Activated CD4-positive, alpha-beta T cell treated with anti-CD3 and anti-CD28 coated beads for 36 hours (primary cell): ENCODE results near the gene FANK1. TPM values are rescaled to one million over a fixed set of nuclear protein-coding genes. Genes with fewer than 3 reads are reported as not detected.
"Not testable (repeated sequence)": the region's sequence is repeated elsewhere in the genome, so short reads cannot be mapped to it uniquely, and the experiment has no call there.

ENCODE experiments used
- ATAC-seq: fragments of 200-7000 bp; cut with Tn5 transposase; one replicate; pipeline ENCODE4 v1.10.0; 2021; ENCODE audit warnings: mild to moderate bottlenecking, moderate library complexity
- CTCF ChIA-PET: fragments of 350-600 bp; sonication (Branson Sonifier 250); formaldehyde crosslinking; loops from one replicate; lab custom pipeline; 2021; ENCODE audit warnings: antibody characterized with exemption; lab: Charles Lee
- POLR2A ChIA-PET: fragments of 350-600 bp; sonication (Branson Sonifier 250); formaldehyde crosslinking; loops from one replicate; lab custom pipeline; 2021; ENCODE audit warnings: antibody characterized with exemption, inconsistent platforms; lab: Charles Lee
- DNase-seq: peaks from one replicate; pipeline ENCODE4 v3.0.0-alpha.2; 2020
- H3K27ac Mint-ChIP-seq: one replicate; pipeline ENCODE4 v1.8.0; 2021; ENCODE audit warnings: mixed read lengths
- H3K27me3 Mint-ChIP-seq: one replicate; pipeline ENCODE4 v1.8.0; 2021; ENCODE audit warnings: mixed read lengths
- H3K36me3 Mint-ChIP-seq: one replicate; pipeline ENCODE4 v1.8.0; 2021; ENCODE audit warnings: low read depth, mixed read lengths
- H3K4me1 Mint-ChIP-seq: one replicate; pipeline ENCODE4 v1.8.0; 2021; ENCODE audit warnings: mixed read lengths
- H3K4me3 Mint-ChIP-seq: one replicate; pipeline ENCODE4 v1.8.0; 2021; ENCODE audit warnings: mild to moderate bottlenecking, moderate library complexity, mixed read lengths
- H3K9me3 Mint-ChIP-seq: one replicate; pipeline ENCODE4 v1.8.0; 2021; ENCODE audit warnings: low read depth, mixed read lengths
- intact Hi-C, 2 experiments: fragments of 100-400 bp; cut with DNase I in 1 of 2; cut with micrococcal nuclease in 1 of 2; formaldehyde crosslinking; loops; one replicate each; pipeline versions ENCODE4 v1.14.2 to v1.15.1; 2022 to 2024; cut with DNase I, micrococcal nuclease
- total RNA-seq, 2 experiments: library from RNA; stranded (reverse); gene quantifications; one replicate each; pipeline ENCODE4 v1.2.3, GENCODE V29; 2021

Gene FANK1
- total RNA-seq, 2 experiments from 2014 or later, result 0.42 to 1.0 TPM

DNA sequence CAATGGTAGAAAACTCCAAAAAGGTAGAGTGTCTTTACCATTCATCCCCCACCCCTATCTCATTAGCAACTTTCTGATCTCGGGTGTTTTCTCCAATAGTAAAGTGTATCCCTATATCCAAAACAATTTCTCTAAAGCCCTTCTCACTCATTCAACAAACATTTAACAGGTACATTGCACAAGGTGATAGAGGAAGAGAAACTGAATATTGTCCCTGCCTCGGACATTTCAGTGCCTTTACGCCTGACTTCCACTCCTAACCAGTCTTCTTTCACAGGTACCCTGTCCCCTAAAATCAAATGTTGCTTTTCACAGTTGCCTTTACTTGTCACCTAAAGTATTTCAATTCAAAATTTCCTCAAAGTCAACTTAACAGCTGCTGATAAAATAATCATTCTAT lies 2.2 kb upstream of the FANK1 start:
- H3K27ac Mint-ChIP-seq, CTCF ChIA-PET, H3K36me3 Mint-ChIP-seq, DNase-seq, ATAC-seq, H3K4me3 Mint-ChIP-seq, H3K9me3 Mint-ChIP-seq, H3K4me1 Mint-ChIP-seq, POLR2A ChIA-PET, intact Hi-C loops: not testable (repeated sequence)
- peaks cover 14% of the 10 kb centered on the region for H3K27me3 Mint-ChIP-seq

DNA sequence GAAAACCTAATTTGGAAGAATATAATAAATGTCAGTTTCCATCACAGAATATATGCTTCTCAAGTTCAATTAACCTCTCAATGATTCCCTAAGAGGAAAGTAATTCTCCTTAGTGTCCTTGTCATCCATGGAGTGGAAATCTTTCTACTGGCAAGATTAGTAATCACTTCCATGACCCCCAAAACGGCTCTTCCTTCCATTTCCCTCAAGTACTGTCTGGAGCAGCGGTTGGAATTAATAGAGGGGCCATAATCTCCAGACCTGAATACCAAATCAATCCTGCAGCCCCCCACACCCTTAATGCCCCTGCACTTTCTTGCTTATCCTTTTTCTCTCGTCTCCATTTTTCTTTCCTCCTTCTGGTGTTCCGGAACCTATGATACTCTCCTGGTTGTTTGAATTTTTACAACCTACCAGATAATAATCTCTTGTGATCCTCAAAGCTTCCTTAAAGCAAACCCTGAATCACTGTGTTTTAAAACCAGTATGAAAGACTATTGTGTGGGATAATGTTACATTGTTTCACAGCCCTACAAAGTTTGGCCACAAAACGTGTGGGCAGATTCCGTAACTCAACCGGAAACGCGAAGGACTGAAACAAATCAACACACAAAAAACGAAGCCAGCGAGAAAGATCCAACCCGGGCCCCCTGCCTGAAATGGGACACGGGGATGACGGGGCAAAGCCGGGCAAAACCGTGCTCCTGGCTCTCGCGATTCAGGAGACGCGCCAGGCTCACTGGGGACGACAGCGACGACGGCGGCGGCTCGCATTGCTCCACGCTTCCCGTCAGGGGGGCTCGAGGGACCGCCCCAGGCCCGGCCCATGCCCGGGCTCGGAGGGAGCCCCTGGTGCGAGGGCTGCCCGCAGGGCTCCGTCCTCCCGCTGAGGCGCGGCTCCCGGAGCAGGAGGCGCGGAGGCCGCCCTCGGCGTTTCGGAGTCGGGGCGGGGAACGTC lies 955 bp upstream of the FANK1 start:
- DNase-seq (peak; percentile 65), ATAC-seq (peak; percentile 66)
- POLR2A ChIA-PET, H3K4me1 Mint-ChIP-seq, CTCF ChIA-PET, H3K36me3 Mint-ChIP-seq, H3K9me3 Mint-ChIP-seq: not testable (repeated sequence)
- Mint-ChIP-seq H3K27me3 (peaks cover 18% of the 10 kb centered on the region), H3K4me3 (peak overlapping the region; percentile 86), H3K27ac (peak overlapping the region; percentile 89)
- intact Hi-C loops, result loop anchor here in 1 of 2 experiments (1.0 to 5.0 kb wide), 4 partner anchors 72 to 1433 kb away; partner anchors contain the start of genes BCCIP, EDRF1, LHPP and UROS

DNA sequence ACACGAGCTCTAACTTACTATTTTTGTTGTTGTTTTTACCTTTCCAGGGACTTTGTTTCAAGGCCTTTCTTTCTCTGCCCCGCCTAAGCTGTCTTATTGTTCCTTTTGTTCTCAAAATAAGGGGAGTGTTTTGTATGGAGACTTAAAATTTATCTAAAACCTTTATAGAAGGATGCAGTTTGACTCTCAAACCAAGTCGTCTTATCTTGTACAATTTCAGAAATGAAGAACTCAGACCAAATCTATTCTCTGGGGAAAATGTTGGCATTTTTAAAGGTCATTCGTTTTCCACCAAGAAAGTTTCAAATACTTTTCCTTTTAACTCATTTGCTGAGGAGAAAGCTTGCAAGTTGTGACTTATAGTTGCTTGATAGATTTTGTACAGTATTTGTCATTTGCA lies 953 bp downstream of the FANK1 start:
- CTCF ChIA-PET, POLR2A ChIA-PET, H3K27ac Mint-ChIP-seq, H3K36me3 Mint-ChIP-seq, ATAC-seq, H3K9me3 Mint-ChIP-seq, DNase-seq, H3K4me1 Mint-ChIP-seq: not testable (repeated sequence)
- intact Hi-C loops, result loop anchor here in 1 of 2 experiments (2.0 to 5.0 kb wide), 2 partner anchors 145 to 1435 kb away; partner anchors contain the start of gene LHPP
- Mint-ChIP-seq H3K4me3 (peak overlapping the region; percentile 78), H3K27me3 (peaks cover 20% of the 10 kb centered on the region)

DNA sequence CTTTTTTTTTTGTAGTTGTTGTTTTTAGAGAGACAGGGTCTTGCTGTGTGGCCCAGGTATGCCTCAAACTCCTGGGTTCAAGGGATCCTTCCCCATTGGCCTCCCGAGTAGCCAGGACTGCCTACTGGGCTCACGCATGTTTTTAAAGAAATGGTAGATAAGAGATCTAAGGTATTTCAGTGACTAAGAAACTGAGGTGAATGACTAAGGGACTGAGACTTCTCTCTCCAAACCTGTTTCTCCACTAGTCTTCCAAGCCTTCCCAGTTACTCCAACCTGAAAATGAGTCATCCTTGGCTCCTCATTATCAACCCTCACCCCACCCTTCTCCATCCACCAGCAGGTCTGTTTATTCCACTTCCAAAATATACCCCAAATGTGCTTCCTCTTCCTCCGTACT lies 4.6 kb downstream of the FANK1 start:
- DNase-seq, intact Hi-C loops, CTCF ChIA-PET, H3K27ac Mint-ChIP-seq, POLR2A ChIA-PET, H3K4me3 Mint-ChIP-seq, H3K4me1 Mint-ChIP-seq, H3K9me3 Mint-ChIP-seq, H3K36me3 Mint-ChIP-seq, ATAC-seq: not testable (repeated sequence)
- H3K27me3 Mint-ChIP-seq, result peaks cover 14% of the 10 kb centered on the region

DNA sequence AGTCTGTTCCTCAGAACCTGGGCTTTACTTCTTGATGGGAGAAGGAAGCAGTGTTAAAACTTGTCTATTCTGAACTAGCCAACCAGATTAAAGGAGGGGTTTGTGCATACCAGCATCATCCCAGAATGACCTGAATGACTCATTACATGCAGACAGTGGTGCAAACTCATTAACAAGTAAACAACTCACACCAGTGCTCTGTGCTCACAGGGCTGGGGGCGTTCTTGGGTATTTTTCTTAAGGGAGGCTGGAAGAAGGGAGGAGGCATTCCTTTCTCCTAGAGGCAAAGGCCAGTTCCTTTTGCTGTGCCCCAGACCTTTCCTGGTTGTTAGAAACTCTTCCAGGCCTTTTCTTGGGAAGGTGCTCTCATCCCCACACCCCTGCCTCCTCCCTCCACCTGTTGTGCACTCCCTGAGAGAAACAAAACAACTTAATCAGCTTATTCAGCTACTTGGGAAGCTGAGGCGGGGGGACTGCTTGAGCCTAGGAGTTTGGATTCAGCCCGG lies 6.8 kb downstream of the FANK1 start:
- H3K27ac Mint-ChIP-seq, H3K4me3 Mint-ChIP-seq, H3K27me3 Mint-ChIP-seq, CTCF ChIA-PET, POLR2A ChIA-PET, H3K36me3 Mint-ChIP-seq, H3K9me3 Mint-ChIP-seq, H3K4me1 Mint-ChIP-seq, ATAC-seq, DNase-seq, intact Hi-C loops: not testable (repeated sequence)

DNA sequence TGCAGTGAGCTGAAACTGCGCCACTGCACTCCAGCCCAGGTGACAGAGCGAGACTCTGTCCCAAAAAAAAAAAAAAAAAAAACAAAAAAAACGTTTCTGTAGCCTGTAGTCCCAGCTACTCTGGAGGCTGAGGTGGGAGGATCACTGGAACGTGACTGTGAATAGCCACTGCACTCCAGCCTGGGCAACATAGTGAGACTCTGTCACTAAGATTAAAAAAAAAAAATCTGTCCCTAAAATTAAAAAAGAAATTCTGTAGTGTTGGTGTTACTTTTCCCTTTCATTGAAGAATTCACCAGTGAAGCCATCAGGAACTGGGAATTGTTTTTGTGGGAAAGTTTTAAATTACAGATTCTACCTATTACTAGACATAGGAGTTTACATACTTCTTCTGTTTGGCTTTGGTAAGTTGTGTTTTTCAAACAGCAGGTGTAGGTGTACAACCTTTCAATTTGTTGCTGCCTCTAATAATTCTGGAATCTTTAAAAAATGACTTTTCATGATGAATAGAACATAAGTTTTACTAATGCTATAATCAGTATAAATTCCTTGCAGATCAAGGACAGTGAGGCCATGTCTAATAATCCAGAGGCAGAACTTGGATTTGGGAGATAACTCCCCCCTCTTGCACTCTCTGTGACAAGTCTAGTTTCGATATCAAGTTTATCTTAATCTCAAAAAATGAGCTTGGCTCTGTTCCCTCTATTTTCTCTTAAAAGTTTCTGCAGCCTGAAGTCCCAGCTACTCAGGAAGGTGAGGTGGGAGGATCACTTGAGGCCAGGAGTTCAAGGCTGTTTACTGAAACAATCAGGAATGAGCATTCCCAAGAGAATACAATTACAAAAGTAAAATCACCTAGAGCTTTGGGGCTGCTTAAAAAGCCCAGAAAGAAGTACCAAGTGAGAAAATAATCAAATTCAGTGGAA lies 9.0 kb downstream of the FANK1 start:
- DNase-seq, CTCF ChIA-PET, H3K4me1 Mint-ChIP-seq, H3K36me3 Mint-ChIP-seq, H3K27ac Mint-ChIP-seq, H3K4me3 Mint-ChIP-seq, ATAC-seq, H3K27me3 Mint-ChIP-seq, POLR2A ChIA-PET, intact Hi-C loops, H3K9me3 Mint-ChIP-seq: not testable (repeated sequence)

DNA sequence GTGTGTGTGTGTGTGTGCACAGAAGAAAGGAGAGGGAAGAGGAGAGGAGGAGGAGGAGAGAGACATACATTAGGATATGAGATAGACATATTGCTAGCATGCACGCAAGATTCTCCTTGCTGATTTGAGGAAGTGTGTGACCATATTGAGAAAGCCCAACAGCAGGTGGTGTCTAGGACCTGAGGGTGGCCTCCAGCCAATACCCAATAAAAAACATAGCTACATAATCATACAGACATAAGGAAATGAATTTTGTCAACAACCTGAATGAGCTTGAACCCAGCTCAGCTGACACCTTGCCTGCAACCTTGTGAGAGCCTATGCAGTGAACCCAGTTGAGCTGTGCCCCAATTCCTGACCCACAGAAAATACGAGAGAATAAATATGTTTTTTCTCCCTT lies 11.2 kb downstream of the FANK1 start:
- ATAC-seq, H3K4me1 Mint-ChIP-seq, POLR2A ChIA-PET, intact Hi-C loops, DNase-seq, H3K27me3 Mint-ChIP-seq, H3K36me3 Mint-ChIP-seq, CTCF ChIA-PET, H3K9me3 Mint-ChIP-seq, H3K4me3 Mint-ChIP-seq, H3K27ac Mint-ChIP-seq: not testable (repeated sequence)

DNA sequence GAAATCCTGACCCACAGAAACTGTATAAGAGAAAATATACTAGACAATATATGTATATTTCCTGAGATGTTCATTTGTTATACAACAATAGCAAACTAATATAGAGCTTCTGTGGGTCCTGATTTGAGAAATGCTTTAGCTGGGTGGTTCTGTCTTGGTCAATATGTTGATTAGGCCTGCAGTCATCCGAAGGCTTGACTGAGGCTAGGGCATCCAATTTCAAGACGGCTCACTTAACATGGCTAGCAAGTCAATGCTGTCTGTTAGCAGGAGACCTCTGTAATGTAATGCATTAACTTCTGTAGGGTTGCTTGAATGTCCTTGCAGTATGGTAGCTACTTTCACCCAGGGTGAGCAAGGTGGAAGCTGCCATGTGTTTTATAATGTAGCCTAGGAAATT lies 12.4 kb downstream of the FANK1 start:
- H3K27ac Mint-ChIP-seq, ATAC-seq, H3K4me1 Mint-ChIP-seq, H3K9me3 Mint-ChIP-seq, H3K36me3 Mint-ChIP-seq, DNase-seq, H3K4me3 Mint-ChIP-seq, H3K27me3 Mint-ChIP-seq, intact Hi-C loops: not testable (repeated sequence)
- ChIA-PET CTCF (interaction anchor here (0.7 kb wide), 1 partner anchor 1866 kb away, joined by 3 read pairs; no protein-coding TSS in a partner anchor), POLR2A (interaction anchor here (0.6 kb wide), 1 partner anchor 46 kb away, joined by 3 read pairs; no protein-coding TSS in a partner anchor)

DNA sequence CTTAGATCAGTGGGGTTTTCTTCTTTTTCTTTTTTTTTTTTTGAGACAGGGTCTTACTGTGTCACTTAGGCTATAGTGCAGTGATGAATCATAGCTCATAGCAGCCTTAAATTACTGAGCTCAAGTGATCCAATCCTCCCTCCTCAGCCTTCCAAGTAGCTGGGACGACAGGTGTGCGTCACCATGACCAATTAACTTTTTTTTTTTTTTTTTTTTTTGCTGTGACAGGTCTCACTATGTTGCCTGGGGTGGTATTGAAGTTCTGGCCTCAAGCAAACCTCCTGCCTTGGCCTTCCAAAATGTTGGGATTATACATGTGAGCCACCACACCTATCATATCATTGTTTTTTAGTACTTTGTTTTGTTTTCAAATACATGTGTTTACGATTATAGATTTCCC lies 13.1 kb downstream of the FANK1 start:
- H3K36me3 Mint-ChIP-seq, H3K4me1 Mint-ChIP-seq, H3K9me3 Mint-ChIP-seq, H3K27me3 Mint-ChIP-seq, DNase-seq, H3K27ac Mint-ChIP-seq, H3K4me3 Mint-ChIP-seq, ATAC-seq, intact Hi-C loops: not testable (repeated sequence)
- ChIA-PET CTCF (interaction anchor here (0.6 kb wide), 1 partner anchor 26 kb away, joined by 3 read pairs; no protein-coding TSS in a partner anchor), POLR2A (interaction anchor here (0.6 kb wide), 1 partner anchor 46 kb away, joined by 3 read pairs; no protein-coding TSS in a partner anchor)

DNA sequence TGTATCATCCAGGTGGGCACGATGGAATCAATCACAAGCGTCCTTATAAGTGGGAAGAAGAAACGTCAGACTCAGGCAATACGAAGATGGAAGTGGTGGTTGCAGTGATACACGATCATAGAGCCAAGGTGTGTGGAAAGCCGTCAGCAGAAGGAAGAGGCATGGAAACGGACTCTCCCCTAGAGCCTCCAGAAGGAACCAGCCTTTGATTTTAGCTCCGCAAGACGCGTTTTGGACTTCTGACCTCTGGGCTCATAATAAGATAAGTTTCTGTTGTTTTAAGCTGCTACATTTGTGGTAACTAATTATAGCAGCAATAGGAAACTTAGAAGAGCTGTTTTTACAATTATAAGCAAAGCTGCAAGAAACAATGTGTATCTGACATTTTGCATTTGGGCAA lies 14.8 kb downstream of the FANK1 start:
- POLR2A ChIA-PET, result no interaction called here
- ATAC-seq (no peak), DNase-seq (no peak)
- intact Hi-C loops, result no loop called here
- no peaks in the 10 kb centered on the region for H3K4me1 Mint-ChIP-seq
- H3K4me3 Mint-ChIP-seq, result no peak overlapping the region
- no peaks in the 10 kb centered on the region for H3K9me3 Mint-ChIP-seq
- no peaks in the 10 kb centered on the region for H3K27me3 Mint-ChIP-seq
- H3K36me3 Mint-ChIP-seq, result no peaks in the 10 kb centered on the region
- no peak overlapping the region for H3K27ac Mint-ChIP-seq
- CTCF ChIA-PET, result no interaction called here

DNA sequence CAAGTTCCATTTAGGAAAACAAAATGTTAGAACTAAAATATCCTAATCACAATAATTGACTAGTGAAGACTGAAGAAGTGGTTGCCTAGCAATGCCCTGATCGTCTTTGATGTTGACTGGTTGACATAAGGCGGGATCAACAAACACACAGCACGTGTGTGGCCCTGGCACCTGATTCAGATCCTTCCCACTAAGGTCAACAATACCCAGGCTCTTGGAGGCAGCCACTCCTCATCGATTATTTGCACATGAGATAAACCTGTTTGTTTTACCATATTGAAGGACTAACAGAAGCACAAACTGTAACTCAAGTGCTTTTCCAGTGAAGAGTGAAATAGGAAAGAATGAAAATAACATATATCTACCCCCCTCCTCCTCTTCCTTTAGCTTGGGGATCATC lies 15.6 kb downstream of the FANK1 start:
- CTCF ChIA-PET, result no interaction called here
- H3K9me3 Mint-ChIP-seq, result no peaks in the 10 kb centered on the region
- H3K4me1 Mint-ChIP-seq, result no peaks in the 10 kb centered on the region
- no peaks in the 10 kb centered on the region for H3K36me3 Mint-ChIP-seq
- intact Hi-C loops, result no loop called here
- no peak overlapping the region for H3K27ac Mint-ChIP-seq
- POLR2A ChIA-PET, result no interaction called here
- no peak overlapping the region for H3K4me3 Mint-ChIP-seq
- H3K27me3 Mint-ChIP-seq, result peaks cover 3% of the 10 kb centered on the region
- ATAC-seq (no peak), DNase-seq (no peak)
